Mesenchymal stem cell (in vitro differentiated cells and primary cell): ENCODE results near the gene TSSC4.

Experiments
- DNase-seq: peaks from one replicate; pipeline ENCODE4 v3.0.0-alpha.2; 2013
- H2AFZ ChIP-seq: one replicate; pipeline ENCODE4 v1.6.1; 2013; ENCODE audit warnings: low read depth, mild to moderate bottlenecking, control low read depth, inconsistent platforms, low read length, moderate library complexity
- H2AK5ac ChIP-seq: 2 replicates; pipeline ENCODE4 v1.6.1; 2013; ENCODE audit warnings: low read length, moderate library complexity, mild to moderate bottlenecking, inconsistent platforms; ENCODE audit not compliant: severe bottlenecking
- H2BK120ac ChIP-seq: one replicate; pipeline ENCODE4 v1.6.1; 2013; ENCODE audit warnings: low read depth, mild to moderate bottlenecking, inconsistent platforms, low read length, moderate library complexity
- H2BK12ac ChIP-seq, 2 experiments: one replicate each; pipeline ENCODE4 v1.6.1; 2013; ENCODE audit warnings: inconsistent platforms in 2 of 2, low read length in 2 of 2, mild to moderate bottlenecking in 2 of 2, moderate library complexity in 2 of 2, control low read depth in 1 of 2
- H2BK15ac ChIP-seq: one replicate; pipeline ENCODE4 v1.6.1; 2013; ENCODE audit warnings: mild to moderate bottlenecking, low read depth, inconsistent platforms; ENCODE audit not compliant: poor library complexity, severe bottlenecking
- H2BK5ac ChIP-seq: 2 replicates; pipeline ENCODE4 v1.6.1; 2013; ENCODE audit warnings: low read depth, mild to moderate bottlenecking, low read length, control low read depth, inconsistent platforms; ENCODE audit not compliant: poor library complexity, severe bottlenecking
- H3K14ac ChIP-seq, 2 experiments: one replicate each; pipeline ENCODE4 v1.6.1; 2013; ENCODE audit warnings: inconsistent platforms in 2 of 2, low read length in 2 of 2, control low read depth in 1 of 2, mild to moderate bottlenecking in 1 of 2, moderate library complexity in 1 of 2
- H3K18ac ChIP-seq, 2 experiments: one replicate each; pipeline ENCODE4 v1.6.1; 2013; ENCODE audit warnings: inconsistent platforms in 2 of 2, low read length in 2 of 2, control low read depth in 1 of 2, low read depth in 1 of 2, mild to moderate bottlenecking in 1 of 2
- H3K23ac ChIP-seq, 2 experiments: one replicate each; pipeline ENCODE4 v1.6.1; 2013; ENCODE audit warnings: inconsistent platforms in 2 of 2, low read length in 2 of 2, mild to moderate bottlenecking in 2 of 2, moderate library complexity in 2 of 2, control low read depth in 1 of 2
- H3K27ac ChIP-seq: 2 replicates; pipeline ENCODE4 v1.5.1; 2013; ENCODE audit warnings: mild to moderate bottlenecking, moderate library complexity, low read length, control low read depth, inconsistent platforms; ENCODE audit not compliant: poor library complexity, severe bottlenecking
- H3K27me3 ChIP-seq, 2 experiments: 2 replicates each; pipeline versions ENCODE4 v1.6.1 to v1.7.0; 2013; ENCODE audit warnings: low read length in 2 of 2, mild to moderate bottlenecking in 2 of 2, moderate library complexity in 2 of 2, control low read depth in 1 of 2, inconsistent platforms in 1 of 2; ENCODE audit not compliant: control insufficient read depth in 1 of 2, insufficient read depth in 1 of 2
- H3K36me3 ChIP-seq, 2 experiments: 2 replicates each; pipeline versions ENCODE4 v1.6.1 to v1.7.0; 2013; ENCODE audit warnings: low read length in 2 of 2, control low read depth in 1 of 2, inconsistent platforms in 1 of 2, low read depth in 1 of 2, mild to moderate bottlenecking in 1 of 2; ENCODE audit not compliant: insufficient read depth in 2 of 2, control insufficient read depth in 1 of 2
- H3K4ac ChIP-seq, 2 experiments: one replicate each; pipeline ENCODE4 v1.6.1; 2013; ENCODE audit warnings: inconsistent platforms in 2 of 2, low read length in 2 of 2, mild to moderate bottlenecking in 2 of 2, moderate library complexity in 2 of 2, control low read depth in 1 of 2, low read depth in 1 of 2
- H3K4me1 ChIP-seq: 2 replicates; pipeline ENCODE4 v1.6.1; 2013; ENCODE audit warnings: low read depth, low read length, control low read depth; ENCODE audit not compliant: control insufficient read depth, insufficient read depth
- H3K4me2 ChIP-seq: 2 replicates; pipeline ENCODE4 v1.6.1; 2013; ENCODE audit warnings: low read length, mild to moderate bottlenecking, inconsistent platforms; ENCODE audit not compliant: poor library complexity, severe bottlenecking
- H3K4me3 ChIP-seq, 2 experiments: 2 replicates each; pipeline versions ENCODE4 v1.5.1 to v1.7.0; 2013; ENCODE audit warnings: low read length in 2 of 2, mild to moderate bottlenecking in 2 of 2, control low read depth in 1 of 2, low read depth in 1 of 2; ENCODE audit not compliant: insufficient read depth in 1 of 2
- H3K79me1 ChIP-seq: replicated peaks from 2 replicates; pipeline ENCODE4 v1.6.1; 2013; ENCODE audit warnings: mild to moderate bottlenecking, control low read depth, low read length, inconsistent platforms; ENCODE audit not compliant: poor library complexity, severe bottlenecking
- H3K9ac ChIP-seq: 2 replicates; pipeline ENCODE4 v1.7.0; 2013; ENCODE audit warnings: mild to moderate bottlenecking, low read length, moderate library complexity
- H3K9me3 ChIP-seq: 2 replicates; pipeline ENCODE4 v1.7.0; 2013; ENCODE audit warnings: mild to moderate bottlenecking, low read length; ENCODE audit not compliant: control insufficient read depth
- H4K8ac ChIP-seq: one replicate; pipeline ENCODE4 v1.6.1; 2013; ENCODE audit warnings: inconsistent platforms, mild to moderate bottlenecking, low read length, moderate library complexity
- H4K91ac ChIP-seq: one replicate; pipeline ENCODE4 v1.6.1; 2013; ENCODE audit warnings: mild to moderate bottlenecking, low read length, inconsistent platforms
- WGBS: methylation state at CpG from one replicate; pipeline ENCODE4 v1.1.7; 2013; ENCODE audit warnings: mixed read lengths; 5-methylcytosine and 5-hydroxymethylcytosine counted together

TSSC4 gene

DNA sequence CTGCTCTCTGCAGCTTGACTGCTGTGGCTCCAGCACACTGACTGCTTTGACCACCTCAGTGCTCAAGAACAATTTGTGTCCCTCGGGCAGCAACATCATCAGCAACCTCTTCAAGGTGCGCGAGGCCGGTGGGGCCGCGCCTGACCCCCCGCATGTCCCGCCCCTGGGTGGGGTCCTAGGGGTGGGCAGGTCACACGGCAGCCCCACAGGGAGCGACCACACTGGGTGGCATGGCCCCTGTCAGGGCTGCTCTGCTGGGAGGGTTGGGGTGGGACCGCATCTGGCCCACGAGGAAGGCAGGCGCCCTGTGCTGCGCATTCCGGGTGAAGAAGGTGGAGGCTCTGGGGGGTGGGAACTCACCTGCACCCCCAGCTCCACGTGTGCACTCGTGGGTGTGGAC, 4.7 kb upstream of the TSSC4 start:
- Histone ChIP-seq H3K36me3 (peaks cover 68 to 81% of the 10 kb centered on the region in 2 experiments), H3K4ac (peak overlapping the region in 1 of 2 experiments; percentile 2), H3K4me3 (no peak overlapping the region), H3K9ac (no peak overlapping the region), H2BK15ac (no peak overlapping the region), H3K9me3 (no peaks in the 10 kb centered on the region), H2AK5ac (no peak overlapping the region), H3K23ac (no peak overlapping the region), H3K4me1 (peaks cover 22% of the 10 kb centered on the region), H4K8ac (no peak overlapping the region), H3K27me3 (no peaks in the 10 kb centered on the region), H3K14ac (no peak overlapping the region), H2BK120ac (no peak overlapping the region), H3K18ac (no peak overlapping the region), H4K91ac (no peak overlapping the region), H3K79me1 (peaks cover 51% of the 10 kb centered on the region), H2BK5ac (no peak overlapping the region), H3K27ac (no peak overlapping the region), H2BK12ac (no peak overlapping the region), H3K4me2 (no peak overlapping the region), H2AFZ (no peak overlapping the region)
- DNase-seq = no peak
- 94% methylated on average over 17 of the region's 17 CpGs for WGBS

DNA sequence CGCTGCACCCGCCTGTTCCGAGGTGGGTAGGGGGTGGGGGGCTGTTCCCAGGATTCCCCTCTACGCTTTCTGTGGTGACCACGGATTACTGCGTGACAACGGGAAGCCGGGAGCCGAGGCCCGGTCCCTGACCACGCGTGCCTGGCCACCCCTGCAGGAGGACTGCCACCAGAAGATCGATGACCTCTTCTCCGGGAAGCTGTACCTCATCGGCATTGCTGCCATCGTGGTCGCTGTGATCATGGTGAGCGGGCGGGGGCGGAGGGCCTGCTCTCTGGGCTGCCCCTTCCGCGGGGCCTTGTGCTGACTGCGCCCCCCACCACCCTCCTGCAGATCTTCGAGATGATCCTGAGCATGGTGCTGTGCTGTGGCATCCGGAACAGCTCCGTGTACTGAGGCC, 4.1 kb upstream of the TSSC4 start:
- H3K9me3 ChIP-seq = no peaks in the 10 kb centered on the region
- no peak overlapping the region for H3K4ac ChIP-seq
- H2BK120ac ChIP-seq = no peak overlapping the region
- peaks cover 45% of the 10 kb centered on the region for H3K79me1 ChIP-seq
- no peak overlapping the region for H2BK12ac ChIP-seq
- no peak overlapping the region for H2BK15ac ChIP-seq
- no peak overlapping the region for H3K9ac ChIP-seq
- no peak for DNase-seq
- H3K14ac ChIP-seq = no peak overlapping the region
- H3K27me3 ChIP-seq = no peaks in the 10 kb centered on the region
- no peak overlapping the region for H3K23ac ChIP-seq
- H2AK5ac ChIP-seq = no peak overlapping the region
- no peak overlapping the region for H3K4me3 ChIP-seq
- WGBS = 95% methylated on average over 26 of the region's 26 CpGs
- no peak overlapping the region for H2AFZ ChIP-seq
- no peak overlapping the region for H2BK5ac ChIP-seq
- peaks cover 17% of the 10 kb centered on the region for H3K4me1 ChIP-seq
- H3K4me2 ChIP-seq = no peak overlapping the region
- H3K18ac ChIP-seq = no peak overlapping the region
- peaks cover 65 to 75% of the 10 kb centered on the region in 2 experiments for H3K36me3 ChIP-seq
- H4K8ac ChIP-seq = no peak overlapping the region
- no peak overlapping the region for H3K27ac ChIP-seq
- no peak overlapping the region for H4K91ac ChIP-seq

DNA sequence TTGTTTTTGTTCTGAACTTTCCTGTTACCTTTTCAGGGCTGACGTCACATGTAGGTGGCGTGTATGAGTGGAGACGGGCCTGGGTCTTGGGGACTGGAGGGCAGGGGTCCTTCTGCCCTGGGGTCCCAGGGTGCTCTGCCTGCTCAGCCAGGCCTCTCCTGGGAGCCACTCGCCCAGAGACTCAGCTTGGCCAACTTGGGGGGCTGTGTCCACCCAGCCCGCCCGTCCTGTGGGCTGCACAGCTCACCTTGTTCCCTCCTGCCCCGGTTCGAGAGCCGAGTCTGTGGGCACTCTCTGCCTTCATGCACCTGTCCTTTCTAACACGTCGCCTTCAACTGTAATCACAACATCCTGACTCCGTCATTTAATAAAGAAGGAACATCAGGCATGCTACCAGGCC, 3.5 kb upstream of the TSSC4 start:
- Histone ChIP-seq H2BK12ac (no peak overlapping the region), H3K4me2 (no peak overlapping the region), H3K4me3 (no peak overlapping the region), H2AK5ac (no peak overlapping the region), H3K36me3 (peaks cover 62 to 71% of the 10 kb centered on the region in 2 experiments), H3K27ac (no peak overlapping the region), H3K9me3 (no peaks in the 10 kb centered on the region), H2BK15ac (no peak overlapping the region), H3K27me3 (no peaks in the 10 kb centered on the region), H3K23ac (no peak overlapping the region), H2AFZ (no peak overlapping the region), H3K4ac (no peak overlapping the region), H2BK5ac (no peak overlapping the region), H3K4me1 (peaks cover 20% of the 10 kb centered on the region), H4K8ac (no peak overlapping the region), H3K14ac (no peak overlapping the region), H3K79me1 (peaks cover 40% of the 10 kb centered on the region), H3K18ac (no peak overlapping the region), H4K91ac (no peak overlapping the region), H2BK120ac (no peak overlapping the region), H3K9ac (no peak overlapping the region)
- no peak for DNase-seq
- WGBS = over 99% methylated on average over 12 of the region's 12 CpGs

DNA sequence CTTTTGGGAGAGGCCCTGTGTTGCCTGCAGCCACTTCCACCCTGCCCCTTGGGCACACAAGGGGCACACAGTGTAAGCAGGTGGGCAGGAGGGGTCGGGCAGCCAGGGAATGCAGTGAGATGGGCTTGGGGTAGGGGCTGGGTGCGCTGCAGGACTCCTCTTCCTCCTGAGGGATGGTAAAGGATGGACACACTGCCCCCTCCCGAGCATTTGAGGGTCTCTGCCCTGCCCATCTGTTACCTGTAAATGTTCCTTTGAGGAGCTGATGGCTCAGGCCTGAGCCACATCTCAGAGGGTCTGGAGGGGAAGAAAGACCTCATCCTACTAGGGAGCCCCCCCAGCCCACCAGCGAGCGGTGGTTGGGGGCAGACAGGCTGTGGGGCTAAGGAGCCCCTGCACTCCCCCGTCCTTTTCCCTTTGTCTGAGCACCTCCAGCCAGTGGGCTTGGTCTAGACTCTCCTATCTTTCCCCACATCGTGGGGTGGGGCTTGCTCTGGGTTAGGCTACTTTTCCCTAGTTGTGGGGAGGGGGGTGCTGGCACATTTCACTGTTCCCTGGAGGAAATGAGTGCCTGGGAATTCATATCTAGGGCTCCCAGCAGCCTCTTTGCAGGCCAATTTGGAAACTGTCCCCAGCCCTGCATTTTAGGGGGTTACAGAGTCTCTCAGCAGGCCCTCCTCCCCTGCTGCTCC, 1.7 kb upstream of the TSSC4 start:
- H3K4me3 ChIP-seq = peak overlapping the region in 1 of 2 experiments; percentile 83
- H3K27ac ChIP-seq = peak overlapping the region; percentile 48
- no peak overlapping the region for H3K18ac ChIP-seq
- H3K27me3 ChIP-seq = no peaks in the 10 kb centered on the region
- H4K8ac ChIP-seq = no peak overlapping the region
- peaks cover 71% of the 10 kb centered on the region in 2 experiments for H3K36me3 ChIP-seq
- H2BK5ac ChIP-seq = no peak overlapping the region
- H3K4ac ChIP-seq = peak overlapping the region in 1 of 2 experiments; percentile 11
- H3K9me3 ChIP-seq = no peaks in the 10 kb centered on the region
- no peak overlapping the region for H4K91ac ChIP-seq
- peak overlapping the region; percentile 42 for H2AK5ac ChIP-seq
- no peak overlapping the region for H2AFZ ChIP-seq
- H2BK12ac ChIP-seq = no peak overlapping the region
- H2BK120ac ChIP-seq = no peak overlapping the region
- H3K23ac ChIP-seq = no peak overlapping the region
- DNase-seq = no peak
- H3K4me1 ChIP-seq = peaks cover 26% of the 10 kb centered on the region
- H2BK15ac ChIP-seq = no peak overlapping the region
- peaks cover 43% of the 10 kb centered on the region for H3K79me1 ChIP-seq
- 72% methylated on average over 4 of the region's 7 CpGs for WGBS
- H3K4me2 ChIP-seq = peak overlapping the region; percentile 82
- no peak overlapping the region for H3K14ac ChIP-seq
- H3K9ac ChIP-seq = peak overlapping the region; percentile 93
